Measurements from ENCODE around the gene CCDC180. TPM values are rescaled to one million over a fixed set of nuclear protein-coding genes. Genes with fewer than 3 reads are reported as not detected.
A peak's percentile ranks its signal among the peaks of the same experiment; 100 is the strongest.
"Not testable (repeated sequence)": the region's sequence is repeated elsewhere in the genome, so short reads cannot be mapped to it uniquely, and the experiment has no call there.

CCDC180 gene
- 10 to 100 TPM in 2 of 4 donors, 1 to 10 TPM in 2; 7.6 to 19.4 (median 9.4) TPM for polyA plus RNA-seq (ENCODE audit: insufficient read length in 4 of 4)

GRCh38 chr9:97307500-97308163 lies at the start of gene CCDC180:
CCDC180 (plus strand) TSS chr9:97307659; CDS start chr9:97308064, 405 bp downstream.
- DNase-seq (ENCODE audit: low read depth in 4 of 4, low spot score in 3 of 4), result no peak

GRCh38 chr9:97259834-97260514 lies 47.5 kb upstream of the CCDC180 start:
- not testable (repeated sequence) for DNase-seq (ENCODE audit: low read depth in 4 of 4, low spot score in 3 of 4)

- no peak for DNase-seq (ENCODE audit: low read depth in 4 of 4, low spot score in 3 of 4)
Measured at GRCh38 chr9:97271292-97271691, 36.2 kb upstream of the CCDC180 start.

- no peak for DNase-seq (ENCODE audit: low read depth in 4 of 4, low spot score in 3 of 4)
Measured at GRCh38 chr9:97272072-97272471, 35.4 kb upstream of the CCDC180 start.

GRCh38 chr9:97276310-97276852 lies 31.1 kb upstream of the CCDC180 start:
- DNase-seq (ENCODE audit: low read depth in 4 of 4, low spot score in 3 of 4), result no peak

GRCh38 chr9:97277953-97278352 lies 29.5 kb upstream of the CCDC180 start:
- no peak for DNase-seq (ENCODE audit: low read depth in 4 of 4, low spot score in 3 of 4)

GRCh38 chr9:97280755-97281330 lies 26.6 kb upstream of the CCDC180 start:
- no peak for DNase-seq (ENCODE audit: low read depth in 4 of 4, low spot score in 3 of 4)

- no peak for DNase-seq (ENCODE audit: low read depth in 4 of 4, low spot score in 3 of 4)
Measured at GRCh38 chr9:97283768-97284167, 23.7 kb upstream of the CCDC180 start.

GRCh38 chr9:97284798-97285197 lies 22.7 kb upstream of the CCDC180 start:
- DNase-seq (ENCODE audit: low read depth in 4 of 4, low spot score in 3 of 4), result no peak

- no peak for DNase-seq (ENCODE audit: low read depth in 4 of 4, low spot score in 3 of 4)
Measured at GRCh38 chr9:97292200-97292599, 15.3 kb upstream of the CCDC180 start.

GRCh38 chr9:97293207-97293721 lies 14.2 kb upstream of the CCDC180 start:
- peak in 2 of 4 donors; percentile 25 to 52 for DNase-seq (ENCODE audit: low read depth in 4 of 4, low spot score in 3 of 4)

- no peak for DNase-seq (ENCODE audit: low read depth in 4 of 4, low spot score in 3 of 4)
Measured at GRCh38 chr9:97293818-97294217, 13.6 kb upstream of the CCDC180 start.

GRCh38 chr9:97297889-97298288 lies 9.6 kb upstream of the CCDC180 start:
- DNase-seq (ENCODE audit: low read depth in 4 of 4, low spot score in 3 of 4), result no peak

GRCh38 chr9:97299809-97300414 lies 7.5 kb upstream of the CCDC180 start:
- DNase-seq (ENCODE audit: low read depth in 4 of 4, low spot score in 3 of 4), result no peak

- DNase-seq (ENCODE audit: low read depth in 4 of 4, low spot score in 3 of 4), result no peak
Measured at GRCh38 chr9:97300586-97300985, 6.9 kb upstream of the CCDC180 start.

- no peak for DNase-seq (ENCODE audit: low read depth in 4 of 4, low spot score in 3 of 4)
Measured at GRCh38 chr9:97301974-97302373, 5.5 kb upstream of the CCDC180 start.

- DNase-seq (ENCODE audit: low read depth in 4 of 4, low spot score in 3 of 4), result no peak
Measured at GRCh38 chr9:97304586-97304985, 2.9 kb upstream of the CCDC180 start.

GRCh38 chr9:97305501-97306298 lies 1.8 kb upstream of the CCDC180 start:
- DNase-seq (ENCODE audit: low read depth in 4 of 4, low spot score in 3 of 4), result no peak

- DNase-seq (ENCODE audit: low read depth in 4 of 4, low spot score in 3 of 4), result peak; percentile 71 to 81 (median 72)
Measured at GRCh38 chr9:97307091-97307490, 368 bp upstream of the CCDC180 start.

GRCh38 chr9:97309260-97309659 lies 1.8 kb downstream of the CCDC180 start:
- no peak for DNase-seq (ENCODE audit: low read depth in 4 of 4, low spot score in 3 of 4)

All from right renal pelvis (tissue), 4 donors.